H1 (cell line): ENCODE results near the gene RNF214. TPM values are rescaled to one million over a fixed set of nuclear protein-coding genes. Genes with fewer than 3 reads are reported as not detected.

Experiments used
- CTCF ChIA-PET: fragments of 300-600 bp; sonication (Branson Sonifier 250); formaldehyde crosslinking; loops from one replicate; lab custom pipeline; 2021; ENCODE audit not compliant: partially characterized antibody; lab: Charles Lee
- POLR2A ChIA-PET: fragments of 300-600 bp; sonication (Branson Sonifier 250); formaldehyde crosslinking; loops from one replicate; lab custom pipeline; 2021; ENCODE audit warnings: inconsistent platforms; ENCODE audit not compliant: partially characterized antibody; lab: Charles Lee
- DNase-seq, 2 experiments: peaks; one replicate each; pipeline versions ENCODE4 v3.0.0 to v3.0.0-alpha.2; 2010 to 2022; ENCODE audit warnings: low spot score in 2 of 2, low read depth in 1 of 2, mixed read lengths in 1 of 2
- FAIRE-seq: peaks from 2 replicates; lab custom pipeline; 2011; peaks lifted over from hg19 to GRCh38; lab: Jason Lieb, UNC
- H2AFZ ChIP-seq: 2 replicates; pipeline ENCODE4 v1.8.1; 2012; ENCODE audit warnings: low read length, inconsistent platforms
- H2AK5ac ChIP-seq: 2 replicates; pipeline ENCODE4 v1.6.1; 2013; ENCODE audit warnings: low read depth, low read length
- H2BK120ac ChIP-seq: replicated peaks from 2 replicates; pipeline ENCODE3; 2013; ENCODE audit warnings: low read depth, low read length, inconsistent platforms
- H2BK12ac ChIP-seq: 2 replicates; pipeline ENCODE4 v1.6.1; 2013; ENCODE audit warnings: low read depth, low read length
- H2BK15ac ChIP-seq: 2 replicates; pipeline ENCODE4 v1.6.1; 2013; ENCODE audit warnings: low read length
- H2BK20ac ChIP-seq: 2 replicates; pipeline ENCODE4 v1.6.1; 2013; ENCODE audit warnings: low read length
- H2BK5ac ChIP-seq: 2 replicates; pipeline ENCODE4 v1.6.1; 2013; ENCODE audit warnings: low read depth, low read length
- H3K14ac ChIP-seq: 2 replicates; pipeline ENCODE4 v1.6.1; 2013; ENCODE audit warnings: inconsistent platforms; ENCODE audit not compliant: insufficient read length
- H3K18ac ChIP-seq: 2 replicates; pipeline ENCODE4 v1.6.1; 2013; ENCODE audit warnings: low read length; ENCODE audit errors: extremely low read depth
- H3K23ac ChIP-seq: 2 replicates; pipeline ENCODE4 v1.6.1; 2013; ENCODE audit warnings: inconsistent platforms; ENCODE audit not compliant: insufficient read length
- H3K23me2 ChIP-seq: 2 replicates; pipeline ENCODE4 v1.6.1; 2013; ENCODE audit warnings: low read depth, low read length
- H3K27ac ChIP-seq: 2 replicates; pipeline ENCODE4 v1.6.1; 2011; ENCODE audit warnings: low read depth, low read length, inconsistent platforms
- H3K27me3 ChIP-seq, 4 experiments: replicated peaks in 1 of 4; 1 replicate in 1 of 4; 2 replicates in 3 of 4; pipeline versions ENCODE4 v1.6.1 to v1.8.1; 2011 to 2013; ENCODE audit warnings: low read length in 3 of 4, mild to moderate bottlenecking in 3 of 4, inconsistent platforms in 2 of 4, mixed read lengths in 2 of 4, moderate library complexity in 1 of 4; ENCODE audit not compliant: control insufficient read depth in 3 of 4, insufficient read depth in 3 of 4; ENCODE audit errors: extremely low read depth in 1 of 4
- H3K36me3 ChIP-seq, 4 experiments: 2 replicates each; pipeline versions ENCODE4 v1.6.1 to v1.8.1; 2011 to 2013; ENCODE audit warnings: mild to moderate bottlenecking in 4 of 4, low read length in 3 of 4, moderate library complexity in 2 of 4, control low read depth in 1 of 4, inconsistent platforms in 1 of 4; ENCODE audit not compliant: insufficient read depth in 4 of 4, control insufficient read depth in 2 of 4
- H3K4ac ChIP-seq: replicated peaks from 2 replicates; pipeline ENCODE3; 2013; ENCODE audit warnings: low read length, low read depth, mixed read lengths, inconsistent platforms; ENCODE audit not compliant: insufficient read length
- H3K4me1 ChIP-seq, 4 experiments: replicated peaks in 1 of 4; 1 replicate in 1 of 4; 2 replicates in 3 of 4; pipeline versions ENCODE4 v1.6.1 to v1.8.1; 2011 to 2013; ENCODE audit warnings: low read length in 3 of 4, inconsistent platforms in 2 of 4, mixed read lengths in 1 of 4; ENCODE audit not compliant: insufficient read depth in 4 of 4, control insufficient read depth in 3 of 4
- H3K4me2 ChIP-seq, 2 experiments: 2 replicates each; pipeline versions ENCODE4 v1.6.1 to v1.8.1; 2011 to 2013; ENCODE audit warnings: low read depth in 2 of 2, low read length in 2 of 2, control low read depth in 1 of 2, inconsistent platforms in 1 of 2, mild to moderate bottlenecking in 1 of 2; ENCODE audit not compliant: insufficient read depth in 1 of 2
- H3K4me3 ChIP-seq, 4 experiments: fragments of 200-600, 300-600 bp in 1 of 4; sonication (generic), shearing (Covaris generic), sonication (Bioruptor Twin) in 1 of 4; 2 replicates each; pipeline versions ENCODE4 v1.5.1 to v1.8.1; 2011 to 2016; ENCODE audit warnings: low read length in 4 of 4, low read depth in 3 of 4, control low read depth in 2 of 4, inconsistent platforms in 2 of 4, mild to moderate bottlenecking in 2 of 4, mixed read lengths in 1 of 4, moderate library complexity in 1 of 4; ENCODE audit not compliant: insufficient read depth in 2 of 4; ENCODE audit errors: extremely low read depth in 1 of 4
- H3K56ac ChIP-seq: replicated peaks from 2 replicates; pipeline ENCODE3; 2013; ENCODE audit warnings: low read depth, mild to moderate bottlenecking, mixed read lengths, low read length, inconsistent platforms; ENCODE audit not compliant: insufficient read length
- H3K79me1 ChIP-seq: 2 replicates; pipeline ENCODE4 v1.6.1; 2013; ENCODE audit warnings: low read depth, low read length, control low read depth
- H3K79me2 ChIP-seq, 2 experiments: 2 replicates each; pipeline versions ENCODE4 v1.6.1 to v1.8.1; 2012 to 2013; ENCODE audit warnings: low read length in 2 of 2, mild to moderate bottlenecking in 2 of 2, inconsistent platforms in 1 of 2; ENCODE audit not compliant: insufficient read depth in 2 of 2, control insufficient read depth in 1 of 2
- H3K9ac ChIP-seq, 4 experiments: replicated peaks in 1 of 4; 1 replicate in 1 of 4; 2 replicates in 3 of 4; pipeline versions ENCODE4 v1.6.1 to v1.8.1; 2011 to 2013; ENCODE audit warnings: low read depth in 3 of 4, low read length in 3 of 4, control low read depth in 2 of 4, mild to moderate bottlenecking in 2 of 4, moderate library complexity in 2 of 4, inconsistent platforms in 1 of 4; ENCODE audit errors: extremely low read depth in 1 of 4
- H3K9me3 ChIP-seq, 2 experiments: 2 replicates each; pipeline versions ENCODE4 v1.6.1 to v1.8.1; 2012 to 2013; ENCODE audit warnings: mild to moderate bottlenecking in 2 of 2, moderate library complexity in 2 of 2, control low read depth in 1 of 2, inconsistent platforms in 1 of 2, low read depth in 1 of 2, low read length in 1 of 2, mixed read lengths in 1 of 2; ENCODE audit not compliant: insufficient read depth in 2 of 2
- H4K20me1 ChIP-seq, 2 experiments: replicated peaks in 1 of 2; 2 replicates each; pipeline versions ENCODE3 to v1.8.1; 2011 to 2013; ENCODE audit warnings: inconsistent platforms in 2 of 2, low read length in 2 of 2, mild to moderate bottlenecking in 1 of 2; ENCODE audit not compliant: insufficient read depth in 2 of 2, control insufficient read depth in 1 of 2
- H4K5ac ChIP-seq: 2 replicates; pipeline ENCODE4 v1.6.1; 2013; ENCODE audit warnings: low read length, low read depth, mixed read lengths, inconsistent platforms; ENCODE audit not compliant: insufficient read length
- H4K8ac ChIP-seq: 2 replicates; pipeline ENCODE4 v1.8.0; 2013; ENCODE audit warnings: mild to moderate bottlenecking, moderate library complexity, low read length, inconsistent platforms; ENCODE audit not compliant: insufficient read depth; ENCODE audit errors: extremely low read depth
- H4K91ac ChIP-seq: replicated peaks from 2 replicates; pipeline ENCODE3; 2013; ENCODE audit warnings: low read length, mixed read lengths, inconsistent platforms; ENCODE audit not compliant: insufficient read length
- BACH1 ChIP-seq: IDR thresholded peaks from 2 replicates; pipeline ENCODE4 v1.6.1; 2012; ENCODE audit warnings: low read length, improper control_type of control experiment
- CTBP2 ChIP-seq: IDR thresholded peaks from 2 replicates; pipeline ENCODE4 v1.7.0; 2011; ENCODE audit warnings: borderline replicate concordance, mild to moderate bottlenecking, moderate library complexity, mixed read lengths, low read length; ENCODE audit not compliant: insufficient read depth, insufficient read length
- KDM4A ChIP-seq: IDR thresholded peaks from one replicate; pipeline ENCODE4 v1.7.1; 2012; ENCODE audit warnings: low read depth, mild to moderate bottlenecking, moderate library complexity, low read length, inconsistent platforms; ENCODE audit not compliant: severe bottlenecking
- RNF2 ChIP-seq: fragments of 200-900, 300-1000 bp; sonication (generic); IDR thresholded peaks from 2 replicates; pipeline ENCODE4 v1.7.1; 2016; ENCODE audit warnings: borderline replicate concordance, low read depth, mild to moderate bottlenecking, antibody characterized with exemption, low read length; ENCODE audit not compliant: poor library complexity, severe bottlenecking; ENCODE audit errors: missing control alignments
- SIRT6 ChIP-seq: IDR thresholded peaks from one replicate; pipeline ENCODE4 v1.7.1; 2012; ENCODE audit warnings: low read length, inconsistent platforms
- SUZ12 ChIP-seq: fragments of 200-600 bp; sonication (generic); IDR thresholded peaks from 2 replicates; pipeline ENCODE4 v1.6.1; 2012; ENCODE audit warnings: mild to moderate bottlenecking, inconsistent platforms, low read length, moderate library complexity, mixed read lengths
- USF2 ChIP-seq: IDR thresholded peaks from 2 replicates; pipeline ENCODE4 v1.6.1; 2011; ENCODE audit warnings: low read length, improper control_type of control experiment
- WGBS, 2 experiments: shearing (Covaris generic) in 1 of 2; methylation state at CpG; one replicate each; pipeline versions ENCODE4 v1.1.6 to v1.1.7; 2013 to 2015; ENCODE audit warnings: low lambda C conversion rate in 2 of 2, mixed read lengths in 2 of 2, inconsistent platforms in 1 of 2, low coverage in 1 of 2, missing lambda C conversion rate in 1 of 2; ENCODE audit not compliant: insufficient replicate concordance in 2 of 2, insufficient coverage in 1 of 2, insufficient read length in 1 of 2; ENCODE audit errors: extremely low coverage in 1 of 2, missing lambda C conversion rate in 1 of 2; 5-methylcytosine and 5-hydroxymethylcytosine counted together
- polyA plus RNA-seq, 7 experiments: library from polyadenylated mRNA; depleted of rRNA in 3 of 7; stranded (reverse) in 5 of 7; unstranded in 2 of 7; fragments of >200 nt in 5 of 7; fragments of 200-250 nt in 2 of 7; gene quantifications; 1 replicate in 5 of 7; 2 replicates in 1 of 7; 4 replicates in 1 of 7; pipeline versions ENCODE4 v1.2.1 to v1.2.3, GENCODE V29; 2011 to 2013; ENCODE audit warnings: missing spikeins in 2 of 7, mixed read lengths in 2 of 7
- total RNA-seq: library from RNA; stranded (reverse); fragmentation: NEBNext Ultra II Directional; extraction: Animal tissue kit (Norgen Biotek cat#: 25700); gene quantifications from 2 replicates; pipeline ENCODE4 v1.2.1, GENCODE V29; 2021

RNF214 gene
- total and polyA plus RNA-seq, 2 of the 8 experiments (the other 6 are each of a cell fraction or from before 2014, with no cell fraction given) = 34.9 to 35.6 TPM

DNA sequence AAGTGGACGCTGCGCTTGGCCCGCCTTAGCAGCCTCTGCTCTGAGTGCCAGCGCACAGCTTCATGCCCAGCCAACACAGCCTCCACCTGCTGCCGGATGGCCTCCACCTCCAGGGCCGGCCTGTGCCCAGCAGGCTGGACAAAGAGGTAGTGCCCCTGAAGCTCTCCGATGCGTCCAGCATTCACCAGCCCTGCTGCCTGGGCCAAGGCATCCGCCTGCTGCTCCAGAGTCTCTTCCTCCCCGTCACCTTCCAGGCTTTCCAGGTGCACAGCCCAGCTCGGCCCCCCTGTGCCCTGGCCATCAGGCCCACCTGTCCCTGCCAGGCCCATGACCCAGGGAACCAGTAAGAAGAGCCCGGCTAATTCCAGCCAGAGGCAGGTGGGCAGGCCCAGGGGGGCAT lies 3.1 kb upstream of the RNF214 start:
- no peak overlapping the region for H3K14ac ChIP-seq
- no peak overlapping the region for H3K4me3 ChIP-seq
- H3K9ac ChIP-seq = no peak overlapping the region
- no peak overlapping the region for H3K18ac ChIP-seq
- DNase-seq (no peak), FAIRE-seq (no peak)
- CTCF ChIA-PET = interaction anchor here (1.0 to 25.0 kb wide), 6 partner anchors 9 to 59 kb away, joined by 6 to 449 read pairs (median 48); partner anchors contain the start of genes SIDT2 and TAGLN
- H4K5ac ChIP-seq = no peak overlapping the region
- no peak overlapping the region for H3K4ac ChIP-seq
- H4K91ac ChIP-seq = no peak overlapping the region
- peaks cover 0 to 33% of the 10 kb centered on the region in 2 experiments; a peak in 2 of 4 replicates for H3K79me2 ChIP-seq
- POLR2A ChIA-PET = interaction anchor here (0.6 to 6.0 kb wide), 4 partner anchors 26 to 84 kb away, joined by 3 to 53 read pairs (median 3); partner anchors contain the start of gene SIDT2
- H2BK20ac ChIP-seq = no peak overlapping the region
- peaks cover 1 to 2% of the 10 kb centered on the region in 2 experiments for H4K20me1 ChIP-seq
- no peak overlapping the region for H3K27ac ChIP-seq
- H2BK15ac ChIP-seq = no peak overlapping the region
- no peak overlapping the region for H2BK120ac ChIP-seq
- no peak overlapping the region for H2AFZ ChIP-seq
- no peak overlapping the region for H2BK12ac ChIP-seq
- H3K4me2 ChIP-seq = no peak overlapping the region
- no peaks in the 10 kb centered on the region for H3K27me3 ChIP-seq
- no peaks in the 10 kb centered on the region for H3K9me3 ChIP-seq
- H3K4me1 ChIP-seq = peaks cover 0 to 8% (median 2%) of the 10 kb centered on the region in 4 experiments; a peak in 3 of 7 replicates
- H4K8ac ChIP-seq = no peak overlapping the region
- no peak overlapping the region for H2BK5ac ChIP-seq
- peaks cover 4 to 15% (median 10%) of the 10 kb centered on the region in 4 experiments; a peak in 7 of 8 replicates for H3K36me3 ChIP-seq
- no peak overlapping the region for H3K56ac ChIP-seq
- peaks cover 7% of the 10 kb centered on the region for H3K23me2 ChIP-seq
- H3K23ac ChIP-seq = no peak overlapping the region
- WGBS, 2 experiments = 93% methylated on average over 12 of the region's 12 CpGs; no CpG with 5 or more reads in 1 of the 2 experiments
- TF ChIP-seq RNF2 = no peak
- TF ChIP-seq BACH1 = no peak
- TF ChIP-seq SUZ12 = no peak
- no peak for TF ChIP-seq KDM4A
- TF ChIP-seq USF2 = no peak
- TF ChIP-seq CTBP2 = no peak
- TF ChIP-seq SIRT6 = no peak
- H3K79me1 ChIP-seq = peaks cover 7% of the 10 kb centered on the region; the same call in 1 of the 2 replicates
- no peak overlapping the region for H2AK5ac ChIP-seq
